ENCODE measurements around the gene PIH1D1.

Gene PIH1D1

DNA sequence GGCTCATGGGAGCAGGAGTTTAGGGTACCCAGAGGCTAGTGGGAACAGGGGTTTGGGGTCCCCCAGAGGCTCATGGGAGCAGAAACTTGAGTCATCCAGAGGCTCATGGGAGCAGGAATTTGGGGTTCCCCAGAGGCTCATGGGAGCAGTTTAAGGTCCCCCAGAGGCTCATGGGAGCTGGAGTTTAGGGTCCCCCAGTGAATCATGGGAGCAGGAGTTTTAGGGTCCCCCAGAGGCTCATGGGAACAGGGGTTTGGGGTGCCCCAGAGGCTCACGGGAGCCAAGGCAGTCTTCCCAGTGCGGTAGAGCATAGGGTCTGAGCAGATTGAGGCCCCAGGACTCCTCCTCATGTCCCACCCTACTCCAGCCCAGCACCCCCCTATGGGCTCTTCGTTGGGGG is 13.8 kb upstream of the PIH1D1 start:
- TF ChIP-seq ZNF76 (tag by site-specific recombination; IDR thresholded peaks at IDR 0.05; ENCODE audit: borderline replicate concordance, low read depth) (peak; percentile 87), ZNF175 (tag by site-specific recombination; IDR thresholded peaks at IDR 0.05) (no peak), ZNF701 (tag by site-specific recombination; IDR thresholded peaks at IDR 0.05) (no peak), ZNF843 (tag by site-specific recombination; IDR thresholded peaks at IDR 0.05) (no peak)
- Histone ChIP-seq H3K4me3 (ENCODE audit: low read depth, low read length) (no peak overlapping the region), H3K36me3 (ENCODE audit: control insufficient read depth in 2 of 2, insufficient read depth in 1 of 2, low read length in 2 of 2) (peaks cover 7 to 13% of the 10 kb centered on the region in 2 experiments; a peak in 2 of 3 replicates), H3K9me3 (ENCODE audit: control insufficient read depth, insufficient read depth, low read depth, low read length) (no peaks in the 10 kb centered on the region), H3K4me1 (ENCODE audit: control insufficient read depth, insufficient read depth, low read length) (0 out of 2 replicates have a peak, but pooled peaks cover 5% of the 10 kb centered on the region), H3K27ac (ENCODE audit: extremely low read depth, low read depth, low read length) (no peak overlapping the region)
- ChIA-PET POLR2A (interaction anchor here (0.7 to 2.1 kb wide), 3 partner anchors 12 to 48 kb away, joined by 3 to 6 read pairs (median 3); partner anchors contain the start of genes ALDH16A1 and PIH1D1), CTCF (interaction anchor here (0.7 to 1.1 kb wide), 3 partner anchors 10 to 1451 kb away, joined by 3 to 10 read pairs (median 5); partner anchors contain the start of gene RUVBL2)

DNA sequence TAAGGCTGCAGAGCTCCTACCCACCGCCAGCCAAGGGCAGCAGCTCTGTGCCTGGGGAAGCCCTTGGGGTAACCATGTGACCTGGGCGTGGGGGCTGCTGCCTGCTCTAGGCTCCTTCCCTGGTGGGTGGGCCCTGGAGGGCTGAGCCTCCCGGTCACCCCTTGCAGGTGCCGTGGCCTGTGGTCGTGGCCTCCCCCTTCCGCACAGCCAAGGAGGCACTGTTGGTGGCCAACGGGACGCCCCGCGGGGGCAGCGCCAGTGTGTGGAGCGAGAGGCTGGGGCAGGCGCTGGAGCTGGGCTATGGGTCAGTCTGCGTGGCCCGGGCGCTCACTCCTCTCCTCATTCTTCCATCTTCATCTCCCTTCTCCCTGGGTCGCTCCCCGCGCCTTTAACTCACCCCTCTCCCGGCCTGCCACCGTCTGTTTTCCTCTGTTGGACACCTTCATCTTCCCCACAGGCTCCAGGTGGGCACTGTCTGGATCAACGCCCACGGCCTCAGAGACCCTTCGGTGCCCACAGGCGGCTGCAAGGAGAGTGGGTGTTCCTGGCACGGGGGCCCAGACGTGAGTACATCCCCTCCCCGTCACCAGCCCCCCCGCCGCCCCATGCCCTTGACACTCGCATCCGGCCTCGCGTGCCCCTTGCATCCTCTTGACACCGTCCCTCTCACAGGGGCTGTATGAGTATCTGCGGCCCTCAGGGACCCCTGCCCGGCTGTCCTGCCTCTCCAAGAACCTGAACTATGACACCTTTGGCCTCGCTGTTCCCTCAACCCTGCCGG is 12.5 kb upstream of the PIH1D1 start:
- Histone ChIP-seq H3K9me3 (ENCODE audit: control insufficient read depth, insufficient read depth, low read depth, low read length) (no peaks in the 10 kb centered on the region), H3K4me1 (ENCODE audit: control insufficient read depth, insufficient read depth, low read length) (0 out of 2 replicates have a peak, but pooled peaks cover 4% of the 10 kb centered on the region), H3K4me3 (ENCODE audit: low read depth, low read length) (no peak overlapping the region), H3K36me3 (ENCODE audit: control insufficient read depth in 2 of 2, insufficient read depth in 1 of 2, low read length in 2 of 2) (peaks cover 8 to 14% of the 10 kb centered on the region in 2 experiments; a peak in 2 of 3 replicates), H3K27ac (ENCODE audit: extremely low read depth, low read depth, low read length) (no peak overlapping the region)
- CTCF ChIA-PET: interaction anchor here (0.5 to 1.0 kb wide), 2 partner anchors 9 to 70 kb away, joined by 3 to 4 read pairs; no protein-coding TSS in a partner anchor
- TF ChIP-seq, protein P1, sequence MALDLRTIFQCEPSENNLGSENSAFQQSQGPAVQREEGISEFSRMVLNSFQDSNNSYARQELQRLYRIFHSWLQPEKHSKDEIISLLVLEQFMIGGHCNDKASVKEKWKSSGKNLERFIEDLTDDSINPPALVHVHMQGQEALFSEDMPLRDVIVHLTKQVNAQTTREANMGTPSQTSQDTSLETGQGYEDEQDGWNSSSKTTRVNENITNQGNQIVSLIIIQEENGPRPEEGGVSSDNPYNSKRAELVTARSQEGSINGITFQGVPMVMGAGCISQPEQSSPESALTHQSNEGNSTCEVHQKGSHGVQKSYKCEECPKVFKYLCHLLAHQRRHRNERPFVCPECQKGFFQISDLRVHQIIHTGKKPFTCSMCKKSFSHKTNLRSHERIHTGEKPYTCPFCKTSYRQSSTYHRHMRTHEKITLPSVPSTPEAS (tag by site-specific recombination; IDR thresholded peaks at IDR 0.05): no peak
- TF ChIP-seq, protein P2, sequence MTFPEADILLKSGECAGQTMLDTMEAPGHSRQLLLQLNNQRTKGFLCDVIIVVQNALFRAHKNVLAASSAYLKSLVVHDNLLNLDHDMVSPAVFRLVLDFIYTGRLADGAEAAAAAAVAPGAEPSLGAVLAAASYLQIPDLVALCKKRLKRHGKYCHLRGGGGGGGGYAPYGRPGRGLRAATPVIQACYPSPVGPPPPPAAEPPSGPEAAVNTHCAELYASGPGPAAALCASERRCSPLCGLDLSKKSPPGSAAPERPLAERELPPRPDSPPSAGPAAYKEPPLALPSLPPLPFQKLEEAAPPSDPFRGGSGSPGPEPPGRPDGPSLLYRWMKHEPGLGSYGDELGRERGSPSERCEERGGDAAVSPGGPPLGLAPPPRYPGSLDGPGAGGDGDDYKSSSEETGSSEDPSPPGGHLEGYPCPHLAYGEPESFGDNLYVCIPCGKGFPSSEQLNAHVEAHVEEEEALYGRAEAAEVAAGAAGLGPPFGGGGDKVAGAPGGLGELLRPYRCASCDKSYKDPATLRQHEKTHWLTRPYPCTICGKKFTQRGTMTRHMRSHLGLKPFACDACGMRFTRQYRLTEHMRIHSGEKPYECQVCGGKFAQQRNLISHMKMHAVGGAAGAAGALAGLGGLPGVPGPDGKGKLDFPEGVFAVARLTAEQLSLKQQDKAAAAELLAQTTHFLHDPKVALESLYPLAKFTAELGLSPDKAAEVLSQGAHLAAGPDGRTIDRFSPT (tag by site-specific recombination; IDR thresholded peaks at IDR 0.05): peak; percentile 34; the same call in 1 of the 2 replicates
- TF ChIP-seq ZNF112 (tag by site-specific recombination; IDR thresholded peaks at IDR 0.05) (no peak), GLIS2 (tag by site-specific recombination; IDR thresholded peaks at IDR 0.05) (peak; percentile 16; the same call in 1 of the 2 replicates)
- POLR2A ChIA-PET: interaction anchor here (0.5 to 2.1 kb wide), 3 partner anchors 11 to 31 kb away, joined by 3 to 6 read pairs (median 4); partner anchors contain the start of genes ALDH16A1 and PIH1D1

DNA sequence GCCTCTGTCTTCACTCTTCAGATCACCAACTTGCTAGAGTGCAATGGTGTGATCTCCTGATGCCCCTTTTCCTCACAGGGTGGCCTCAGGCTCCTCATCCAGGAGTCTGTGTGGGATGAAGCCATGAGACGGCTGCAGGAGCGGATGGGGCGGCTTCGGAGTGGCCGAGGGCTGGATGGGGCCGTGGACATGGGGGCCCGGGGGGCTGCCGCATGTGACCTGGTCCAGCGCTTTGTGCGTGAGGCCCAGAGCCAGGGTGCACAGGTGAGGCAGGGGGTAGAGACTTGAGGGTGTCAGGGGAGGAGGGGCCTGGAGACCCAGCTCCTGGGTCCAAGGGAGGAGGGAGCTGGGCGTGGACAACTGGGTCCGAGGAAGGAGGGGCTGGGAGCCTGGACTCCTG is 10.9 kb upstream of the PIH1D1 start:
- Histone ChIP-seq H3K27ac (ENCODE audit: extremely low read depth, low read depth, low read length) (no peak overlapping the region), H3K4me1 (ENCODE audit: control insufficient read depth, insufficient read depth, low read length) (no peaks in the 10 kb centered on the region), H3K9me3 (ENCODE audit: control insufficient read depth, insufficient read depth, low read depth, low read length) (no peaks in the 10 kb centered on the region), H3K4me3 (ENCODE audit: low read depth, low read length) (no peak overlapping the region), H3K36me3 (ENCODE audit: control insufficient read depth in 2 of 2, insufficient read depth in 1 of 2, low read length in 2 of 2) (peaks cover 8 to 17% of the 10 kb centered on the region in 2 experiments; a peak in 2 of 3 replicates)
- POLR2A ChIA-PET: interaction anchor here (0.7 kb wide), 1 partner anchor 27 kb away, joined by 3 read pairs; no protein-coding TSS in a partner anchor
- TF ChIP-seq ZNF341 (tag by site-specific recombination; IDR thresholded peaks at IDR 0.05; ENCODE audit: low read depth): no peak
- TF ChIP-seq ZNF529 (tag by site-specific recombination; IDR thresholded peaks at IDR 0.05; ENCODE audit: insufficient replicate concordance): no peak
- no peak for TF ChIP-seq ZNF510 (tag by site-specific recombination; IDR thresholded peaks at IDR 0.05; ENCODE audit: insufficient replicate concordance)
- TF ChIP-seq ZNF501 (tag by site-specific recombination; IDR thresholded peaks at IDR 0.05): no peak
- TF ChIP-seq ZNF155 (tag by site-specific recombination; IDR thresholded peaks at IDR 0.05): no peak
- TF ChIP-seq BCL11B (tag by site-specific recombination; IDR thresholded peaks at IDR 0.05; ENCODE audit: low read depth): no peak
- TF ChIP-seq ZNF530 (tag by site-specific recombination; IDR thresholded peaks at IDR 0.05; ENCODE audit: low read depth): no peak
- TF ChIP-seq, protein P3, sequence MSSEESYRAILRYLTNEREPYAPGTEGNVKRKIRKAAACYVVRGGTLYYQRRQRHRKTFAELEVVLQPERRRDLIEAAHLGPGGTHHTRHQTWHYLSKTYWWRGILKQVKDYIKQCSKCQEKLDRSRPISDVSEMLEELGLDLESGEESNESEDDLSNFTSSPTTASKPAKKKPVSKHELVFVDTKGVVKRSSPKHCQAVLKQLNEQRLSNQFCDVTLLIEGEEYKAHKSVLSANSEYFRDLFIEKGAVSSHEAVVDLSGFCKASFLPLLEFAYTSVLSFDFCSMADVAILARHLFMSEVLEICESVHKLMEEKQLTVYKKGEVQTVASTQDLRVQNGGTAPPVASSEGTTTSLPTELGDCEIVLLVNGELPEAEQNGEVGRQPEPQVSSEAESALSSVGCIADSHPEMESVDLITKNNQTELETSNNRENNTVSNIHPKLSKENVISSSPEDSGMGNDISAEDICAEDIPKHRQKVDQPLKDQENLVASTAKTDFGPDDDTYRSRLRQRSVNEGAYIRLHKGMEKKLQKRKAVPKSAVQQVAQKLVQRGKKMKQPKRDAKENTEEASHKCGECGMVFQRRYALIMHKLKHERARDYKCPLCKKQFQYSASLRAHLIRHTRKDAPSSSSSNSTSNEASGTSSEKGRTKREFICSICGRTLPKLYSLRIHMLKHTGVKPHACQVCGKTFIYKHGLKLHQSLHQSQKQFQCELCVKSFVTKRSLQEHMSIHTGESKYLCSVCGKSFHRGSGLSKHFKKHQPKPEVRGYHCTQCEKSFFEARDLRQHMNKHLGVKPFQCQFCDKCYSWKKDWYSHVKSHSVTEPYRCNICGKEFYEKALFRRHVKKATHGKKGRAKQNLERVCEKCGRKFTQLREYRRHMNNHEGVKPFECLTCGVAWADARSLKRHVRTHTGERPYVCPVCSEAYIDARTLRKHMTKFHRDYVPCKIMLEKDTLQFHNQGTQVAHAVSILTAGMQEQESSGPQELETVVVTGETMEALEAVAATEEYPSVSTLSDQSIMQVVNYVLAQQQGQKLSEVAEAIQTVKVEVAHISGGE (tag by site-specific recombination; conservative IDR thresholded peaks at IDR 0.05; ENCODE audit: low read depth): no peak
- TF ChIP-seq ZNF521 (tag by site-specific recombination; IDR thresholded peaks at IDR 0.05): no peak
- TF ChIP-seq GLI2 (tag by site-specific recombination; IDR thresholded peaks at IDR 0.05; ENCODE audit: borderline replicate concordance, low read depth): no peak
- CTCF ChIA-PET: no interaction called here
